ENCODE results near the gene STUB1.
"Not testable (repeated sequence)": the region's sequence is repeated elsewhere in the genome, so short reads cannot be mapped to it uniquely, and the experiment has no call there.

Gene STUB1

DNA sequence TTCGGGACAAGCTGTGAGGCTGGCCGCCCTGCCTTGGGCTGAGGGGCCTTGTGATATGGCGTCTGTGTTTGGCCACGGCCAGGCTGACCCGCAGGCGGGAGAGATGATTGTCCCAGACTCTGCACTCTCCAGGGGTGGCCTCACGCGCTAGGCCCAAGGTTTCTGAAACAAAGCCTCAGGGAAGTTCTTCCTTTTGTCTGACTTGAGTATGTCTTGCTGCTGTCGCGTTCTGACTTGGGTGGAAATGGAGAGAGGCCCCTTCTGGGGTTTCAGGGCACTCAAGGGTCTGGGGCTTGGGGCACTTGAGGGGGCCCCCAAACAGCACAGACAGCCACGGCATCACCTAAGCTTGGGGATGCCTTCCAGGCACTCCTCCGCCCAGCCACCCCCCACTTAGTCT is 30.9 kb downstream of the STUB1 start:
- DNase-seq (ENCODE audit: low spot score): no peak
- TF ChIP-seq, protein P1, sequence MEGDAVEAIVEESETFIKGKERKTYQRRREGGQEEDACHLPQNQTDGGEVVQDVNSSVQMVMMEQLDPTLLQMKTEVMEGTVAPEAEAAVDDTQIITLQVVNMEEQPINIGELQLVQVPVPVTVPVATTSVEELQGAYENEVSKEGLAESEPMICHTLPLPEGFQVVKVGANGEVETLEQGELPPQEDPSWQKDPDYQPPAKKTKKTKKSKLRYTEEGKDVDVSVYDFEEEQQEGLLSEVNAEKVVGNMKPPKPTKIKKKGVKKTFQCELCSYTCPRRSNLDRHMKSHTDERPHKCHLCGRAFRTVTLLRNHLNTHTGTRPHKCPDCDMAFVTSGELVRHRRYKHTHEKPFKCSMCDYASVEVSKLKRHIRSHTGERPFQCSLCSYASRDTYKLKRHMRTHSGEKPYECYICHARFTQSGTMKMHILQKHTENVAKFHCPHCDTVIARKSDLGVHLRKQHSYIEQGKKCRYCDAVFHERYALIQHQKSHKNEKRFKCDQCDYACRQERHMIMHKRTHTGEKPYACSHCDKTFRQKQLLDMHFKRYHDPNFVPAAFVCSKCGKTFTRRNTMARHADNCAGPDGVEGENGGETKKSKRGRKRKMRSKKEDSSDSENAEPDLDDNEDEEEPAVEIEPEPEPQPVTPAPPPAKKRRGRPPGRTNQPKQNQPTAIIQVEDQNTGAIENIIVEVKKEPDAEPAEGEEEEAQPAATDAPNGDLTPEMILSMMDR (IDR thresholded peaks at IDR 0.05; ENCODE audit: borderline replicate concordance, control extremely low read depth, extremely low read depth, insufficient read depth, missing control alignments): no peak
- in situ Hi-C loops (cut with MboI; ENCODE audit: low sequenced_read_pairs, unreplicated experiment): loop anchor here (5.0 kb wide), 1 partner anchor 71 kb away; no protein-coding TSS in a partner anchor

DNA sequence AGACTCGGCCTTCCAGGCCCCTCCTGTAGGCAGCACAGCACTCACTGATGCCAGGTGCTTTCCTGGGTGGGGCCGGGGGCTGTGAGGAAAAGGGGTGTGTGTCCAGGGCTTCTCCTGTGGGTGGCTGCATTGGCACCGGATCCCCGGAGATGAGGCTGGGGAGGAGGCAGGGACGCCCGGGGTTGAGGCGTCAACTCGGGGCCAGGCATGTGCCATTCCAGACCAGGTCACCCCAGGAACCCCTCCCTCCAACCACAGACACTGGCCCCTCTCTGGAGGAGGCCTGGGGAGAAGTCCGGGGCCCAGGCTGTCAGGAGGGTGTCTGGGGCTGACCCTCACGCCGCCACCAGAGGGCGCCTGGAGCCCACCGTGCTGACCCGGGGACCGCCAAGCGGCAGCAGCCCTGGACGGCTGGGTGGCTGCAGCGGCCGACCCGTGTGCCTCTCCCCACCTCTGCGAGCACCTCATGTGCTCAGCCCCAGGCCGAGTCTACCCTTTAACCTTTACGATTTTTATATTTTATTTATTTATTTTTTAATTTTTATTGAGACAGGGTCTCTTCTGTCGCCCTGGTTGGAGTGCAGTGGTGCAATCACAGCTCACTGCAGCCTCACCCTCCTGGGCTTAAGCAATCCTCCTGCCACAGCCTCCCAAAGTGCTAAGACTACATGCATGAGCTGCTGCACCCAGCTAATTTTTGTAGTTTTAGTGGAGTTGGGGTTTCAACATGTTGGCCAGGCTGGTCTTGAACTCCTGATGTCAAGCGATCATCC is 31.5 kb downstream of the STUB1 start:
- in situ Hi-C loops (cut with MboI; ENCODE audit: low sequenced_read_pairs, unreplicated experiment): loop anchor here (5.0 kb wide), 1 partner anchor 71 kb away; no protein-coding TSS in a partner anchor
- peak; percentile 94 for DNase-seq (ENCODE audit: low spot score)
- TF ChIP-seq, protein P1 (IDR thresholded peaks at IDR 0.05; ENCODE audit: borderline replicate concordance, control extremely low read depth, extremely low read depth, insufficient read depth, missing control alignments): peak; percentile 97

DNA sequence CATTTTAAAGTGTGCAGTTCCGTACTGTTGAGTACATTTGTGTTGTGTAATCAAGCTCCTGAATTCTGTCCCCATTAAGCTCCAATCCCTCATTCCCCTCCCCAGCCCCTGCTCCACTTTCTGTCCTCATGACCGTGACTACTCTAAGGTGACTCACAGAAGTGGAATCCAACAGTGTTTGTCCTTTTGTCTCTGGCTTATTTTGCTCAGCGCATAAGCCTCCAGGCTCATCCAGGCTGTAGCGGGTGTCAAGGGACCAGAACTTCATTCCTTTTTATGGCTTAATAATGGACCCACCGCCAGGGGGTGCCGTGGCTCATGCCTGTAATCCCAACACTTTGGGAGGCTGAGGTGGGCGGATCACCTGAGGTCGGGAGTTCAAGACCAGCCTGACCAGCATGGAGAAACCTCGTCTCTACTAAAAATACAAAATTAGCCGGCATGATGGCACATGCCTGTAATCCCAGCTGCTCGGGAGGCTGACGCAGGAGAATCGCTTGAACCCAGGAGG is 32.6 kb downstream of the STUB1 start:
- in situ Hi-C loops (cut with MboI; ENCODE audit: low sequenced_read_pairs, unreplicated experiment): loop anchor here (5.0 kb wide), 1 partner anchor 70 kb away; no protein-coding TSS in a partner anchor

DNA sequence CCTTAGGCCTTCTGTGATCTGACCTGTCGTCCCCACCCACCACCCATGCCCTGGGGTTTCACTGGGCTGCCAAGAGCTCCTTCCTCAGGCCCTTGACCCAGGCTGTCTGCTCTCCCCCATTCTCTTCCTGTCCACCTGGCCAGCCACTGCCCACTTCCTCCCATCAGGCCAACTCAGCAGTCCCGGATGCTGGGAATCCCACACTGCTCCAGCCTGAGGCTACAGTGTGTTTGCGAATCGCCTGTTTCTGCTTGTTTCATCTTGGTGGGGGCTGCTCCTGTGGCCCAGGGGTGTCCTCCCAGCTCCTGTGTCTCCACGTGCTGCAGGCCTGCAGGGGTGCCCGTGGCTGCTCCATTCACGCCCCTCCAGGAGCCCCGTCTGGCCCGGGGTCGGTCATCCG is 33.9 kb downstream of the STUB1 start:
- in situ Hi-C loops (cut with MboI; ENCODE audit: low sequenced_read_pairs, unreplicated experiment): loop anchor here (5.0 kb wide), 1 partner anchor 68 kb away; no protein-coding TSS in a partner anchor
- TF ChIP-seq, protein P1 (IDR thresholded peaks at IDR 0.05; ENCODE audit: borderline replicate concordance, control extremely low read depth, extremely low read depth, insufficient read depth, missing control alignments): no peak
- no peak for DNase-seq (ENCODE audit: low spot score)

More for the DNA sequence above, 32.6 kb downstream of the STUB1 start:
- TF ChIP-seq, protein P1 (IDR thresholded peaks at IDR 0.05; ENCODE audit: borderline replicate concordance, control extremely low read depth, extremely low read depth, insufficient read depth, missing control alignments): peak; percentile 23
- DNase-seq (ENCODE audit: low spot score): not testable (repeated sequence)

DNA sequence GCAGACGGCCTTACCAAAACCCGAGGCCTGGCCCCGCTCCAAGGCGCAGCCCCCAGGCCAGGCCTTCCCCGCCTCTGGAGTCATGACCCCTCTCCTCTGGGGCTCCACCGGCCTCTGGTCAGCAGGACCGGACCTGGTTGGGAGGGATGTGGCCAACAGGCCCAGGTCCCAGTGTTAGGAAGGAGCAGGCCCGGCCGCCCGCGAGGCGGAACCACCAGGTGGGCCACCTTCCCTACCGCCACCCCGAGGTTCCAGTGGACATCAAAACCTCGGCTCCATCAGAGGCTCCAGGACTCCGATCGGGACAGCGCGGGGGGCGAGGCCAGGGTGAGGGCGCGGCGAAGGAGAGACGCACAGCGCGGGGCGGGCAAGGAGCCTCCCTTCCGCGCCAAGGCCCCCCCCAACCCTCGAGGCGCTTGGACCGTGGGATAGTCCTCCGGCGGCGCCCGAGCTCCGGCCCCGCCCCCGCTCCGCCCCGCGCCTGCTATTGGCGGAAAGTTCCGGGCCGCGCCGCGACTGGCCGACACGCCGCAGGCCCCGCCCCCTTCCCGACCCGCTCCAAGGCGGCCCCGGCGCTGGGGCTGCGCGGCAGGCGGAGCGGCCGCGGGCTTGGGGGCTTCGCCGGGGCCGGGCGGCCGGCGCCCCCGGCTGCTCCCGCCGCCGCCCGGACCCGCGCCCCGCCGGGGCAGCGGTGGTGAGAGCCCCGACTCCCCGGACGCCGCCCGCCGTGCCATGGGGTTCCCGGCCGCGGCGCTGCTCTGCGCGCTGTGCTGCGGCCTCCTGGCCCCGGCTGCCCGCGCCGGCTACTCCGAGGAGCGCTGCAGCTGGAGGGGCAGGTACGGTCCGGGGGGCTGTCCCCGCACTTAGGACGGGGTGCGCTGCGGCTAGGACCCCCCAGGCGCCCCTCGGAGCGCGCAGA is 34.6 kb downstream of the STUB1 start, which contains the start of gene METRN:
Gene METRN (plus strand): TSS at position 561 of the 919 bp plus-strand sequence. CDS start 172 bp downstream, at position 733.
- in situ Hi-C loops (cut with MboI; ENCODE audit: low sequenced_read_pairs, unreplicated experiment): loop anchor here (5.0 kb wide), 1 partner anchor 67 kb away; no protein-coding TSS in a partner anchor
- TF ChIP-seq, protein P1 (IDR thresholded peaks at IDR 0.05; ENCODE audit: borderline replicate concordance, control extremely low read depth, extremely low read depth, insufficient read depth, missing control alignments): no peak
- peak; percentile 94 for DNase-seq (ENCODE audit: low spot score)
